ENCODE results near the gene MGRN1.

- TF ChIP-seq CTCF (IDR thresholded peaks at IDR 0.05) (no peak), EZH2 (IDR thresholded peaks at IDR 0.05; ENCODE audit: borderline replicate concordance, insufficient read depth, low read depth, low read length, poor library complexity, severe bottlenecking) (no peak)
These were observed 13.1 kb upstream of the MGRN1 start for GRCh38 chr16:4611337-4612021.

All from B cell (primary cell).